Adrenal gland (tissue), 5 donors: Measurements from ENCODE around the gene BLOC1S3.

Experiments used
- POLR2A ChIP-seq, 2 donors: fragments of 450-650 bp; IDR thresholded peaks; one replicate each; pipeline ENCODE4 v1.6.1; 2017; ENCODE audit warnings: antibody characterized with exemption in 2 of 2, mild to moderate bottlenecking in 2 of 2, moderate library complexity in 1 of 2
- TF ChIP-seq, protein P1 (sequence below), 6 experiments: fragments of 450-650 bp in 4 of 6; fragments of 200-600 bp in 2 of 6; sonication (generic) in 1 of 6; IDR thresholded peaks; 1 replicate in 5 of 6; 2 replicates in 1 of 6; pipeline versions ENCODE4 v1.5.1 to v1.8.0; 2016 to 2021; ENCODE audit warnings: antibody characterized with exemption in 6 of 6, mild to moderate bottlenecking in 2 of 6, moderate library complexity in 1 of 6
- donor health status: DM: no; HTN: no; CAD: no.

- TF ChIP-seq, protein P1, sequence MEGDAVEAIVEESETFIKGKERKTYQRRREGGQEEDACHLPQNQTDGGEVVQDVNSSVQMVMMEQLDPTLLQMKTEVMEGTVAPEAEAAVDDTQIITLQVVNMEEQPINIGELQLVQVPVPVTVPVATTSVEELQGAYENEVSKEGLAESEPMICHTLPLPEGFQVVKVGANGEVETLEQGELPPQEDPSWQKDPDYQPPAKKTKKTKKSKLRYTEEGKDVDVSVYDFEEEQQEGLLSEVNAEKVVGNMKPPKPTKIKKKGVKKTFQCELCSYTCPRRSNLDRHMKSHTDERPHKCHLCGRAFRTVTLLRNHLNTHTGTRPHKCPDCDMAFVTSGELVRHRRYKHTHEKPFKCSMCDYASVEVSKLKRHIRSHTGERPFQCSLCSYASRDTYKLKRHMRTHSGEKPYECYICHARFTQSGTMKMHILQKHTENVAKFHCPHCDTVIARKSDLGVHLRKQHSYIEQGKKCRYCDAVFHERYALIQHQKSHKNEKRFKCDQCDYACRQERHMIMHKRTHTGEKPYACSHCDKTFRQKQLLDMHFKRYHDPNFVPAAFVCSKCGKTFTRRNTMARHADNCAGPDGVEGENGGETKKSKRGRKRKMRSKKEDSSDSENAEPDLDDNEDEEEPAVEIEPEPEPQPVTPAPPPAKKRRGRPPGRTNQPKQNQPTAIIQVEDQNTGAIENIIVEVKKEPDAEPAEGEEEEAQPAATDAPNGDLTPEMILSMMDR (IDR thresholded peaks at IDR 0.05) = no peak
- TF ChIP-seq POLR2A (IDR thresholded peaks at IDR 0.05) = no peak
Measured at GRCh38 chr19:45158503-45159209, 19.9 kb upstream of the BLOC1S3 start.
